MM.1S (cell line): ENCODE data around the gene TARBP2.

ENCODE experiments used
- EZH2 ChIP-seq: fragments of 300-600 bp; sonication (generic); optimal IDR thresholded peaks from 2 replicates; pipeline ENCODE3; 2017; ENCODE audit warnings: low read depth, mild to moderate bottlenecking, antibody characterized with exemption, low read length, mixed read lengths
- EZH2phosphoT487 ChIP-seq: fragments of 300-600 bp; sonication (generic); IDR thresholded peaks from 2 replicates; pipeline ENCODE4 v1.6.1; 2018; ENCODE audit warnings: antibody characterized with exemption, low read length
- TF ChIP-seq, protein P1 (sequence below): fragments of 300-600 bp; sonication (generic); IDR thresholded peaks from 2 replicates; pipeline ENCODE4 v1.5.1; 2016; ENCODE audit warnings: antibody characterized with exemption, low read length, mixed read lengths

DNA sequence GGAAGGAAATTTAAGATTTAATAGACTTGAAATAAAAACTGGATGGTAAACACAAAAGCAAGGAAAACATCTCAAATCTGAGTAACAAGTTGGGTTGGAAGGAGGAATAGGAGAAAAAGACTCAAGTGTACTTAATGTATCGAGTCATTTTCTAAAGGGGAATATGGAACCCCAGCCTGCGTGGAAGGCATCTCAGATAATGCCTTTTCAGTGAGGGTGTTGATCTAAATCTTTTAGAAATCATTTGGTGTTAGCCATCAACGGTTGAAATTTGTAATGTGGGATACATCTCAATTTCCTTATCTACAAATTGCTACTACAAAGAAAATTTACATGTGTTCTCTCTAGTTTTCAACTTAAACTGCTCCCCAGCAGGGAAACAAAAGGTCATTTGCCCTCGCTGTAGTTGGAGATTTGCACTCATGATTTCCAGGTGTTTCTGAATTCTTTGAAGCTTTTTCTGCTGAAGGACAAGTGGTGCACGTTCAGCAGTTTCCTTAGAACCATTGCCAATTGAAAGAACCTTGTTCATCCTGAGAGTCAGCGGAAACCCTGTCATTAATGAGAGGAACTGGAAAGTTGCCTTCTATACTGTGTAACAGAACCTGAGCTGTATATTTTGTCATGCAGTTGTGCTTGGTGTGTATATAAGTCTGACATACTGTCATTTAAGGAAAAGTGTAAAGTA lies 47.0 kb upstream of the TARBP2 start:
- TF ChIP-seq, protein P1, sequence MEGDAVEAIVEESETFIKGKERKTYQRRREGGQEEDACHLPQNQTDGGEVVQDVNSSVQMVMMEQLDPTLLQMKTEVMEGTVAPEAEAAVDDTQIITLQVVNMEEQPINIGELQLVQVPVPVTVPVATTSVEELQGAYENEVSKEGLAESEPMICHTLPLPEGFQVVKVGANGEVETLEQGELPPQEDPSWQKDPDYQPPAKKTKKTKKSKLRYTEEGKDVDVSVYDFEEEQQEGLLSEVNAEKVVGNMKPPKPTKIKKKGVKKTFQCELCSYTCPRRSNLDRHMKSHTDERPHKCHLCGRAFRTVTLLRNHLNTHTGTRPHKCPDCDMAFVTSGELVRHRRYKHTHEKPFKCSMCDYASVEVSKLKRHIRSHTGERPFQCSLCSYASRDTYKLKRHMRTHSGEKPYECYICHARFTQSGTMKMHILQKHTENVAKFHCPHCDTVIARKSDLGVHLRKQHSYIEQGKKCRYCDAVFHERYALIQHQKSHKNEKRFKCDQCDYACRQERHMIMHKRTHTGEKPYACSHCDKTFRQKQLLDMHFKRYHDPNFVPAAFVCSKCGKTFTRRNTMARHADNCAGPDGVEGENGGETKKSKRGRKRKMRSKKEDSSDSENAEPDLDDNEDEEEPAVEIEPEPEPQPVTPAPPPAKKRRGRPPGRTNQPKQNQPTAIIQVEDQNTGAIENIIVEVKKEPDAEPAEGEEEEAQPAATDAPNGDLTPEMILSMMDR = no peak
- TF ChIP-seq EZH2 = no peak
- no peak for TF ChIP-seq EZH2phosphoT487
